Kidney glomerular epithelial cell (primary cell): Measurements from ENCODE around the gene CTBP1.
A peak's percentile ranks its signal among the peaks of the same experiment; 100 is the strongest.

Experiments used
- DNase-seq: peaks from one replicate; lab custom pipeline; 2025; lab: John Stamatoyannopoulos, UW

Gene CTBP1

GRCh38 chr4:1283711-1284110, 34.8 kb upstream of the CTBP1 start:
- DNase-seq, result no peak

GRCh38 chr4:1279253-1279652, 30.3 kb upstream of the CTBP1 start:
- no peak for DNase-seq

- peak; percentile 29 for DNase-seq
Measured at GRCh38 chr4:1277667-1278665, 29.0 kb upstream of the CTBP1 start.

GRCh38 chr4:1276984-1277383, 28.1 kb upstream of the CTBP1 start:
- no peak for DNase-seq

- DNase-seq, result no peak
Measured at GRCh38 chr4:1274871-1275270, 25.9 kb upstream of the CTBP1 start.

GRCh38 chr4:1271686-1272085, 22.8 kb upstream of the CTBP1 start:
- DNase-seq, result no peak

GRCh38 chr4:1269209-1269608, 20.3 kb upstream of the CTBP1 start:
- DNase-seq, result no peak

- no peak for DNase-seq
Measured at GRCh38 chr4:1266881-1267763, 18.2 kb upstream of the CTBP1 start.

- DNase-seq, result no peak
Measured at GRCh38 chr4:1265351-1265750, 16.4 kb upstream of the CTBP1 start.

- DNase-seq, result no peak
Measured at GRCh38 chr4:1264942-1265341, 16.0 kb upstream of the CTBP1 start.

GRCh38 chr4:1261107-1261928, 12.4 kb upstream of the CTBP1 start:
- DNase-seq, result no peak

GRCh38 chr4:1260418-1261106, 11.6 kb upstream of the CTBP1 start:
- no peak for DNase-seq

- DNase-seq, result no peak
Measured at GRCh38 chr4:1259966-1260365, 11.0 kb upstream of the CTBP1 start.

- DNase-seq, result no peak
Measured at GRCh38 chr4:1258457-1258856, 9.5 kb upstream of the CTBP1 start.

GRCh38 chr4:1255699-1256098, 6.8 kb upstream of the CTBP1 start:
- DNase-seq, result no peak

GRCh38 chr4:1255151-1255550, 6.2 kb upstream of the CTBP1 start:
- no peak for DNase-seq

GRCh38 chr4:1253831-1254230, 4.9 kb upstream of the CTBP1 start:
- no peak for DNase-seq

- no peak for DNase-seq
Measured at GRCh38 chr4:1252928-1253492, 4.1 kb upstream of the CTBP1 start.

GRCh38 chr4:1251773-1252066, 2.8 kb upstream of the CTBP1 start:
- DNase-seq, result no peak

GRCh38 chr4:1250921-1251772, 2.2 kb upstream of the CTBP1 start:
- no peak for DNase-seq

- DNase-seq, result no peak
Measured at GRCh38 chr4:1250527-1250812, 1.5 kb upstream of the CTBP1 start.
